HG02588 (cell line): ENCODE results near the gene FAM20C.

ENCODE experiments used
- ATAC-seq: cut with Tn5 transposase; IDR thresholded peaks from one replicate; pipeline ENCODE4 v1.9.1; 2021; ENCODE audit warnings: mild to moderate bottlenecking, moderate library complexity; ENCODE audit not compliant: unreplicated experiment

The FAM20C gene

GRCh38 chr7:266851-267840 lies 74.8 kb downstream of the FAM20C start:
- ATAC-seq = no peak

GRCh38 chr7:268991-269390 lies 76.6 kb downstream of the FAM20C start:
- no peak for ATAC-seq

DNA sequence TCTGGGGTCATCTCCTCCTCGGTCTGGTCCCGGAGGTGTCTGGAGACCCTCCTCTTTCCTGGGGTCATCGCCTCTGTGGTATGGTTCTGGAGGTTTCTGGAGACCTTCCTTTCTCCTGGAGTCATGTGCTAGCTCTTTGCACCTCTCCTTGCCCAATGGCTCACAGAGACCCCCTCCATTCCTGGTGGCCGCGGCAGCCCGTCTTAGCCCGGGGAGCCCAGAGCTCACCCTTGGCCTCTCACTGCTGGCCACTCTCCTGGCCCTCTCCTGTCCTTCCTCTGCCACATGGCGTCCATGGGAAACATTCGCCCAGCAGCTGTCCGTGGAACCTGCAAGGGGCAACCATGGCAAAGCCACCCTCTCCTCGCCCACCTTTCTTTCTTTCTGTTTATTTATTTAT lies 77.3 kb downstream of the FAM20C start:
- ATAC-seq = no peak

DNA sequence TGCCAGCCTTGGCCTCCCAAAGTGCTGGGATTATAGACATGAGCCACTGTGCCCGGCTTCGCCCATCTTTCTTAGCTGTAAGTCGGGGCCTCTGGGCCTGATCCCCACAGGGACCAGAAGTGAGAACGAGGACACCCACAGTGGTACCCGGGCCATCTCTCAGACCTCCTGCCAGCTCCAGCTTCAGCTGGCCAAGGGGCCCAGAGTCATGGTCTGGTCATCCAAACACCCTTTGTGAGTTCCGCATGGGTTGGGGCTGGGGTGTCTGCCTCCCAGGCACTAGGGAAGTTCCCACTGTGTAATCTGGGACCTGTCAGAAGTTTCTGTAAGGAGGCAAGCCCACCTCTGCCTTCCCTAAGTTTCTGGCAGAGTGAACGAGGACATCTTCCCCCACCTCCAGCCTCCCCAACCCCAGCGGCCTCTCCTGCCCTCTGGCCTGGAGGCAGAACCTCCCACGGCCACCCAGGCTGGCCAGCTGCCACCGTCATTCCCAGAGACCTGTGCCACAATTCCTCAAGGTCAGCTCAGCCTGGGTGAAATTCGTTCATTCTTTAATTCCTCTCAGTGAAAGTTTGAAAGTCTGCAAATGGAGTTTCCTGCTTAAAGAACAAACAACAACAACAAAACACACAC lies 78.1 kb downstream of the FAM20C start:
- ATAC-seq = no peak

DNA sequence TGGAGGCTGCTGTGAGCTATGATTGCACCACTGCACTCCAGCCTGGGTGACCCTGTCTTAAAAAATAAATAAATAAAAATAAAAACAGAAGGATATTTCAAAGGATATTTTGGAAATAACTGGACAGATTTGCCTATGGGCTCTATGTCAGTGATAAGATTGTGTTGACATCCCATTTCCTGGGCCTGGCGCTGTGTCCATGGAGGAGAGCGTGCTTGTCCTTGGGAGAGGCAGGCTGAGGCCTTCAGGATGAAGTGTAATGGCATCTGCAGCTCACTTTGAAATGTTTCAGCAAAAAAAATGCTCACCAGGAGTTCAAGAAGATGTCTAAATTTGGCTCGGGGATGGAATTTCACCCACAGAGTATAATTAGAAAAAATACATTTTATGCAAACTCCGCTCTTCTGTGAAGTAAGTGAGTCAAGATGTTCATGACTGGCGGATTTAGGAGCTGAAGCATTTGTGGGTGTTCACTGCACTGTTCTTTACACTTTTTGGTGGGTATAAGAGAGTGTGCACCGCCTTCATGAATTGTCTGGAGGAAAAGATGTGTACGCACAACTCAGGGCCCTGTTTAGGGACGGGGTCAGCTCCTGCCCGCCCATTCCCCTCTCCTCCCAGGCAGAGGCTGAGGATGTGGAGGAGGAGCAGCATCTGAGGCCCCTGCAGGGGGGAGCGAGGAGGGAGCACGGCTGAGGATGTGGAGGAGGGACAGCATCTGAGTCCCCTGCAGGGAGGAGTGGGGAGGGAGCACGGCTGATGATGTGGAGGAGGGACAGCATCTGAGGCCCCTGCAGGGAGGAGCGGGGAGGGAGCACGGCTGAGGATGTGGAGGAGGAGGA lies 79.1 kb downstream of the FAM20C start:
- ATAC-seq = no peak

GRCh38 chr7:272108-272615 lies 79.8 kb downstream of the FAM20C start:
- no peak for ATAC-seq

DNA sequence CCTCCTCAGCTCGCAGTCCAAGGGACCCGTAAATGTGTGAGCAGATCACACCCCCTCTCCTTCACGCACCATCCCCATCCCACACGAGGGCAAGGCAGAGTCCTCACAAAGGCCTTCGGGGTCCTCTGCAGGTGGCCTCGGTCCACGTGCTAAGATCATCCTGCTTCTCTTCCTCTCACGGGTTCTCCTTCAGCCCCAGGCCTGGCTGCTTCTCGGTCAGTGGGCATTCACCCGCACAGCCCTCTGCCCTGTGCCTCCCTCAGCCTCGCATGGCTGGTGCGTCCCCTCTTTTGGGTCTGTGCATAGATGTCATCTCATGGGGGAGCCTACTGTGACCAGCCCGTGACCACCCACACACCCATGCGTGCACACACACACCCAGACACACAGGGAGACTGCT lies 80.3 kb downstream of the FAM20C start:
- no peak for ATAC-seq

- ATAC-seq = no peak
Measured at GRCh38 chr7:273327-273726, 81.0 kb downstream of the FAM20C start.

DNA sequence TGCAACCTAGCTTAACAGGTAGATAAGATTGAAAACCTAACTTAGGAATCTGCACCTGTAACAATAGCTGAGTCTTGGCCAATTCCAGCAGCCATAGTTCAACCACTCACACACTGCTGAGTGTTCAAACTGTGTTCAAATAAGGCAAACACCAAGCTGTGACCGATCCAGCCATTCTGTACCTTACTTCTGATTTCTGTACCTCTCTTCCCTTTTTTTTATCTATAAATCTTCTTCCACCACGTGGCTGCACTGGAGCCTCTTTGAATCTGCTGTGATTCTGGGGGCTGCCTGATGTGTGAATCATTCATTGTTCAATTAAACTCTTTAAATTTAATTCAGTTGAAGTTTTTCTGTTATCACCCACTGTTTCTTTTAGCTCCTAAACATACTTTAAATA lies 81.9 kb downstream of the FAM20C start:
- ATAC-seq = no peak

DNA sequence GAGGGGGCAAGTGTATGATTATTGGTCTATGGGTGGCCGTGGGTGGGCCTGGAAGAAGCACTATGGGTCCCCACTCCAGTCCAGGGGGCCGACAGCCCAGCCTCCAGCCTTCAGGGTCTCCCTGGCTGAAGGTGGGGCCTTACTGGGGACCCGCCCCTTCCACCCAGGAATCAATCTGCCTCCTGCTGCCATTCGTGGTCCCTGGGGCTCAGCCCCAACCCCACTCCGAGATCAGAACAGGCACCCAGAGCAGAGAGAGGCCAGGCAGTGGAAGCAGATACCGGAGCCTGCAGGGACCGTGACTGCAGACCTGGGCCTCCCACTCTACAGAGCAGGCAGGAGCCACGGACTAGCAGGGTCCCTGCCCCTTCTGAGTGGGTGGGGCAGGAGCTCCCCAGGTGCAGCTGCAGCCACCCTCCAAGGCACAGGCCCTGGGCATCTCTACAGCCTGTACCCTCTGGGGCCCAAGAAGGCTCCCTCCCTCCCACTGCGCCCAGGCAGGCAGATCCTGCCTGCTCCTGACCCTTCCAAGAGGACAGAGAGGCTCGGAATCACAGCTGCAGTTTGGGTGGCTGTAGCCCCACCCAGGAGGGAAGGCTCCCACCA lies 84.0 kb downstream of the FAM20C start:
- no peak for ATAC-seq

GRCh38 chr7:277228-277627 lies 84.9 kb downstream of the FAM20C start:
- no peak for ATAC-seq

- ATAC-seq = no peak
Measured at GRCh38 chr7:278081-278480, 85.7 kb downstream of the FAM20C start.

DNA sequence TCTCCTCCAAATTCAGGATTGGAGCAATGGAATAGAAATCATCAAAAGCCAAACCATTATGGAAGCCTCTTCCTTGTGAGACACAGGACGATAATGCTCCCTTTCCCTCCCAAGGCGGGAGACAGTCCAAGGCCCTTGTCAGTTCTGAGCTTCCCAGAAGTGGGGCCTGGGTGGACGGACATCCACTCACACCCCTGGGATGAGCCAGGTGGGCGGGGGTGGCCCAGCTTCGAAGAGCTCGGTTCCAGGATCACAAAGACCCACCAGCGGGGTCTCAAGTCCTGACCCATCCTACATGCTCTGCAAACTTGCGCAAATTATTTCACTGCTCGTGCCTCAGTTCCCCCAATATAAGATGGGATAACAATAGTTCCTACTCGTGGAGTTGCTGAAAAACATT lies 87.5 kb downstream of the FAM20C start:
- no peak for ATAC-seq

GRCh38 chr7:280461-280860 lies 88.1 kb downstream of the FAM20C start:
- no peak for ATAC-seq

GRCh38 chr7:281637-282036 lies 89.3 kb downstream of the FAM20C start:
- ATAC-seq = no peak

DNA sequence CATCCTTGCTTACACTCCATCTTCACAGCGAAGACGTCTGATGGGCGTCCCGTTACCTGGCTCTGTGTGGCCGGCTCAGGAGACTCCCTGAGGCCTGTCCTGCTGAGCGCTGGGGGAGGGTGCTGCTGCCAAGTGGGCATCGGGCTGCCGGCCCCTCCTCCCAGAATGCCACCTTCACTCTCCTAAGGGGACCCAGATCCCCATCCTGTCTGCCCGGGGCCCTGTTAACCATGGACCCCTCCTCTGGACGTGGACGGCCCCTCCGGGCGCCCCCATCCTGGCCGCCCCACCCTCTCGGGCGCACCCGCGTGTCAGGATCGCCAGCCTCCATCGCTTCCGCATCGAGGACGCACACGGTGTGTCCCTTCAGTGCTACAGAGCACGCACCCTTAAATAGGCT lies 90.2 kb downstream of the FAM20C start:
- no peak for ATAC-seq

DNA sequence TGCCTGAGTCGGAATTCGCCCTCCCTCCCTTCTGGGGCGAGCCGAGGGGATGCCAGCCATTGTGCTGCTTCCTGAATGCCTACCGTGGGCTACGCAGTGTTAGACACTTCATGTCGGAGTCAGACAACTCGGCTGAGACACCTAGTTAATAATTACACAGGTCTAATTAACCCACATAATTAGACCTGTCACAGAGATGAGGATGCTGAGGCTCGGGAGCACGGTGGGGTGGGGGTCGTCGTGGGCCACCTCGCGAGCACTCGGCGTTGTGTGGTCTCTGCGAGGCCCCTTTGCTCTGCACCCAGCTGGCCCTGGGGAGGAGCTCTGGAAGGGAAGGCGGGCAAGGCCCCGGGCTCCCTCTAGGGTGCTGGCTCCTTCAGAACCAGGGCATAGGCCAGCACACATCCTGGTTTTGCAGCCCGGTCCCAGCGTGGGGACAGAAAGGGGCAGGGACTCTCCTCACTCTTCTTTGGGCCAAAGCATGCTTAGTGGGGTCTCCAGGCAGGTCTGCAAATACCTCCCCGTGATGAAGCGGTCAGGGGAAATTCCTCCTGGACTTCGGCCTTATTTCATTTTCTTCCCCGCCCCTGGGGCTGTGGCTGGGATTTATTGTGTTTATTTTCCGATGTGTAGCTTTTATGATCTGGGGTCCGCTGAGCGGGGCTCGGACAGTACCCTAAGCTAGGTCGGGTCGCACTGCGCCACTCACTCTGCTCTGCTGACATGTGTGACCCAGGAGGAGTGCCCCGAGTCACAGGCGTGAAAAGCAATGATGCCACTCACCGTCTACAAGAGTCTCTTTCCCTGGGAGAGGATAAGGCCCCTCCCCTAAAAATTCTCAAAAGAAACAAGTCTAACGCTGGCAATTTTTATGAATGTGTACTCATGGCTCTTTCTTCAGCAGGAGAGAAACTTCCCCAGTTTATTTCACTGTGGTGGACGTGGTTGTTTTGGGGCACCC lies 92.7 kb downstream of the FAM20C start:
- no peak for ATAC-seq

DNA sequence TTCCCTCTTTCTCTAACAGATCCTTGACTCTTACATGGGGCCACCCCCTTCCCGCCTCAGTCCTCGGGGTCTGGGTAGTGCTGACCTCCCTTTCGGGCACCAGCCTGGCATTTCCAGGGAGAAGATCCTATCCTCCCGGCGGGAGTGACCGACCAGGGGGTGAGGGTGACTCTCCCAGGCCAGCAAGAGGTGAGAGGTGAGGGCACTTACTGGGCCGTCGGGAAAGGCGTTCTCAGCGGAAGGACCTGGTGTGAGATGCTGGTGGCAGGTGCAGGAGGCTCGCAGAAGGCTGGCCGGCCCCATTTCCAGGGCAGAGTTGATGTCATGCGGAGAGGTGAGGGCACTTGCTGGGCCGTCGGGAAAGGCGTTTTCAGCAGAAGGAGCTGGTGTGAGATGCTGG lies 93.4 kb downstream of the FAM20C start:
- ATAC-seq = no peak

GRCh38 chr7:286266-286665 lies 93.9 kb downstream of the FAM20C start:
- ATAC-seq = no peak

DNA sequence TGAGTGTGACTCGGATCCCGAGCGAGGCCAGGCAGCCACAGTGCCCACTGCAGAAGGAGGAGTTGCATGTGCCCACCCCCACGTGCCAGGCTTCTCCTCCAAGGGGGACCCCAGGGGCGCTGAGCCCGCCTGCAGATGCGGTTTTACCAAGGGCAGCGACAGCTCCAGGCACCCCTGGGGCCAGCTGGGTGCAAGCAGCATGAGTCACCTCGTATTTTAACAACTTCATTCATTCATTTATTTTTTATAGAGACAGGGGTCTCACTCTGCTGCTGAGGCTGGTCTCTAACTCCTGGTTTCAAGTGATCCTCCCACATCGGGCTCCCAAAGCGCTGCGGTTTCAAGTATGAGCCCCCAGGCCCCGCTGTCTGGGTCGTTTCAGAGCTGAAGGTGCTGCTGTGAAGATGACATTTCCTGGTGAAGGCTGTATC lies 96.3 kb downstream of the FAM20C start:
- no peak for ATAC-seq
